ENCODE data around the gene P4HB. TPM values are rescaled to one million over a fixed set of nuclear protein-coding genes. Genes with fewer than 3 reads are reported as not detected.

Gene P4HB
- total RNA-seq, 1 experiment from 2014 or later = 1,635 TPM

DNA sequence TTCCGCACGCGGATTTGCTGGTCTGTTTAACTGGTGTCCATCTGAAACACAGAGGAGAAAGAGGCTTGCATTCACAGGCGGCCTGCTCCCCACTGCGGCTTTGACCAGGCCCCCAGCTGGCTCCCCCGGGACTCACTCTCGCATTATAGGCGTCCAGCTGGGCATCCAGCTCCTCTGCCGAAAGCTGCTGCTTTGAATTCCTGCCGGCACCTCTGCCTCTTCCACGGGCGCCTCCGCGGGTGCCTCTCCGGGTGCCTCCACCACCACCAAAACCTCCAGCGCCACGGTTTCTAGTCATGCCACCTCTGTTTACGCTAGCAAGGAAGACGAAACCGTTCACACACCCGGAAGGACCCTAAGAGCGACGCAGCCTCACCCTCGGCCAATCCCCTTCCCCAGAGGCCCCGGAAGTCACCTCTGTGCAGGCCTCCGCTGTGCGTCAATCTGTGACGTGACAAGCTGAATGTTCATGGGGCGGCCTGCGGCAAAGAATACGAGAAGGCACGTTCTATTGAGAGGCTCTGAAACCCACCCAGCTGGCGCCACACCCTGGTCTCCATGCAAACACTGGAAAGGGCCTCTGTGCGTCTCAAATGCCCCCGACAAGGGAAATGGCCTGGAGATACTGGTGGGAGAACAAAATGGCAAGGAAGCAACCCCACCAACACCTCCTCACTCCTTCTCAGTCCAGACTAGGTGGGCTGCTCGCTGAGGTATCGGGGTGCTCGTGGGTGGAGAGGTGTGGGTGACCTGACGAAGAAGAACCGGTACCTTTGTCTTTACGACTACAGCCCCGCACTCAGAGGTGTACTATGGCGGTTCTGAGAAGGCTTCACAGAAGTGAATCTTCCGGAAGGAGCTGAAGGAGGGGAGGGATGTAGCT, 28.0 kb upstream of the P4HB start:
- no peak overlapping the region for H3K4me3 ChIP-seq
- no peak for DNase-seq (ENCODE audit: low read depth in 1 of 2, low spot score in 2 of 2)
- peaks cover 29% of the 10 kb centered on the region for H3K4me1 ChIP-seq (replicated peaks)
- H3K9me3 ChIP-seq (replicated peaks) = no peaks in the 10 kb centered on the region
- H3K27ac ChIP-seq = no peak overlapping the region
- H3K27me3 ChIP-seq (replicated peaks) = no peaks in the 10 kb centered on the region
- H3K36me3 ChIP-seq = peaks cover 84% of the 10 kb centered on the region

DNA sequence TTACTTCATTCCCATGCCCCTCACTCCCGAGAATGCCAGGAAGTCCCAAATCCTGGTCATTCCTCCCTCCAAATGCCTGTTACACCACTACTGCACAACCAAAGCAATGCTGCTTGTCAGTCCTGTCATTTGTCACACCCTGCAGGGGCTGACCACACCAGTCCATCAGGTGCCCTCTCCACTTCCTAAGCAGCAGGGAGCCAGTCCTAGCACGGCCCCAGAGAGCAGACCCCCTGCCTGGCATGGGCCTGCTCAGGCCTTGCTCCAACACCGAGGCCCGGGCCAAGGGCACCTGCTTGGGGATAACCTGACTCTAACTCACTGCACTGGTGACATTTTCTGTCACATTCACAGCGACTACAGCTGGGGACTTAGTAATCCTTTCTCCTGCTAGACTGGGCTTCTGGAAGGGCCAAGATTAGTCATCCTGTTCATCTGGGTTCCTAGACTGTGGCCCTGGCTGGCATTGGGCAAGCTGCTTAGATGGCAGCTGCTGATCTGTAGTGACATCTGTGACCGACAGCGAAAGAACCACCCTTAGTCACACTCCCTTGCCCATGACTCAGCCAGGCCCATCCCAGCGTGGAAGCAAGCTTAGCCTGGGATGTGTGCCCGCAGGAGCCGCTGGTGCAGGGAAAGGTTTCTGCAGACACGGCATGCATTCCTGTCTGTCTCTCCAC, 25.7 kb upstream of the P4HB start:
- H3K9me3 ChIP-seq (replicated peaks) = no peaks in the 10 kb centered on the region
- H3K4me3 ChIP-seq = no peak overlapping the region
- peaks cover 98% of the 10 kb centered on the region for H3K36me3 ChIP-seq
- DNase-seq (ENCODE audit: low read depth in 1 of 2, low spot score in 2 of 2) = peak in 1 of 2 experiments; percentile 72
- H3K27me3 ChIP-seq (replicated peaks) = no peaks in the 10 kb centered on the region
- H3K4me1 ChIP-seq (replicated peaks) = peaks cover 22% of the 10 kb centered on the region
- no peak overlapping the region for H3K27ac ChIP-seq

DNA sequence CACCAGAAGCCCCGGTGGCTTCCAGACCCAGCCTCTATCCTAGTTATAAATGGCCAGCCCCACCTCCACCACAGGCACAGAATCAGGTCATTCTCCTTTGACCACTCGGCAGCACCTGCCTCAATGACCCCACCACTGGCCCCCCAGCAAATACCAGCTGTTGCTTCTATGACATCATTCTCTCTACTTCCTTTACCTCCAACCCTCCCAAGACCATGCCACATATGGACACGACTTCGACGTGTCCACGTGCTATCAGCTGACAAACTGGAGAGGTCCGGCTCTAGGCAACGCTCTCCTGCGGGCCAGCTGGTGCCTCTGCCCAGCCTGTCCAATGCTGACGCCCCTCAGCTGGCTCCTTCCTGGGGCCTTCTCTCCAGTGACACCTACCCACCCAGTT, 25.1 kb upstream of the P4HB start:
- Histone ChIP-seq H3K4me3 (no peak overlapping the region), H3K27ac (no peak overlapping the region), H3K9me3 (replicated peaks) (no peaks in the 10 kb centered on the region), H3K4me1 (replicated peaks) (peaks cover 20% of the 10 kb centered on the region), H3K36me3 (peaks cover 99% of the 10 kb centered on the region), H3K27me3 (replicated peaks) (no peaks in the 10 kb centered on the region)
- DNase-seq (ENCODE audit: low read depth in 1 of 2, low spot score in 2 of 2) = no peak

DNA sequence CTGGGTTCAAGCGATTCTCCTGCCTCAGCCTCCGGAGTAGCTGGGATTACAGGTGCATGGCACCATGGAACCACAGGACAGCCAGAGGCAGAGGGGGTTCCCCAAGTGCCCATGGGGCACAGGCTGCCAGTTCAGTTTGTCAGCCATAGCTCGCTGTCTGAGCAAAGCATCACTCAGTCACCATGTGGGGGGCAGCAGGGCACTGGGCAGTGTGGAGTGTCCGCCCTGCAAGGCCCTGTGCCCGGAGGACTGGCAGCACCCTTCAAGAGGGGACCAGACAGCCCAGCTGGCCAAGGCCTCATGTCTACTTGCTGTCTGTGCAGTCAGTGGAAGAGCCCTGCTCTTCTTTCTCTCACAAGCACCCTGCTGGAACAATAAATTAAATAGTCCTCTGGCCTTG, 24.6 kb upstream of the P4HB start:
- Histone ChIP-seq H3K27ac (no peak overlapping the region), H3K27me3 (replicated peaks) (no peaks in the 10 kb centered on the region), H3K4me3 (no peak overlapping the region), H3K9me3 (replicated peaks) (no peaks in the 10 kb centered on the region), H3K4me1 (replicated peaks) (peaks cover 15% of the 10 kb centered on the region), H3K36me3 (peaks cover 99% of the 10 kb centered on the region)
- no peak for DNase-seq (ENCODE audit: low read depth in 1 of 2, low spot score in 2 of 2)

DNA sequence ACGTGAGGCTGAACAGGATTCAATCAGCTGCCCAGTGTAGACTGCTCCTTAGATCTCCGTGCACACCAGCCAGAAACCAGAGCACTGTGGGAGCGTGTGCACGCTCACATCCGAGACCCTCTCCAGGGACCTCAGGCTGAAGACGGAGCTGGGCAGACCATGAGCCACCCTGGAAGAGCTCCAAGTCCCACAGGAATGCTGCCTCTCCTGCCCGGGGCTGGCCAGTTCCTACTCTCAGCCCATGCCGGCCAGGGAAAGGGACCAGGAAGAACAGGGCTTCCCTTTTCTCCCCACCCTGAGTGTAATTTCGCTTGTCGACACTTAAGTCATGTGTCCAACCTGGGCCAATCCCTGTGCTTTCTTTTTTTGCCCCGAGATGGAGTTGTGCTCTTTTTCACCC, 24.2 kb upstream of the P4HB start:
- no peak for DNase-seq (ENCODE audit: low read depth in 1 of 2, low spot score in 2 of 2)
- no peaks in the 10 kb centered on the region for H3K27me3 ChIP-seq (replicated peaks)
- peaks cover 99% of the 10 kb centered on the region for H3K36me3 ChIP-seq
- H3K27ac ChIP-seq = no peak overlapping the region
- H3K9me3 ChIP-seq (replicated peaks) = no peaks in the 10 kb centered on the region
- H3K4me3 ChIP-seq = no peak overlapping the region
- H3K4me1 ChIP-seq (replicated peaks) = peaks cover 11% of the 10 kb centered on the region

DNA sequence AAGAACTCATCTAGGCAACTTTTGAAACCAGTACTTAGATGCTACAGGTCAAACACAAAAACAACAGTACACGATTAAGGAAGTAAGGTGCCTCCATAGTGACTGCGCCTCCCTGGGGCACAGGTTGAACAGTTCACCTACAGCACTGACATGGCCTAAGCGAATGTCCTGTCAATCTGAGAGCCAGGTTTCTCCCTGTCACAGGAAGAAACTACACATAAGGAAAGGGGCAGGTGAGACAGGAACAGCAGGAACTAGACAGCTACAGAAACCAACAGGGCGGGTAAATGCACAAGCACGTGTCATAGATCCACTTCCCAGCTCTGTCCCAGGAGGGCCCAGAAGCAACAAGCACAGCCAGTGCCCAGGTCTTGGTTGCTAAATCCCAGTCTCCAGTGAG, 18.8 kb upstream of the P4HB start:
- H3K9me3 ChIP-seq (replicated peaks) = no peaks in the 10 kb centered on the region
- no peaks in the 10 kb centered on the region for H3K4me1 ChIP-seq (replicated peaks)
- H3K27me3 ChIP-seq (replicated peaks) = no peaks in the 10 kb centered on the region
- no peak overlapping the region for H3K27ac ChIP-seq
- H3K36me3 ChIP-seq = peaks cover 68% of the 10 kb centered on the region
- no peak overlapping the region for H3K4me3 ChIP-seq
- DNase-seq (ENCODE audit: low read depth in 1 of 2, low spot score in 2 of 2) = no peak

DNA sequence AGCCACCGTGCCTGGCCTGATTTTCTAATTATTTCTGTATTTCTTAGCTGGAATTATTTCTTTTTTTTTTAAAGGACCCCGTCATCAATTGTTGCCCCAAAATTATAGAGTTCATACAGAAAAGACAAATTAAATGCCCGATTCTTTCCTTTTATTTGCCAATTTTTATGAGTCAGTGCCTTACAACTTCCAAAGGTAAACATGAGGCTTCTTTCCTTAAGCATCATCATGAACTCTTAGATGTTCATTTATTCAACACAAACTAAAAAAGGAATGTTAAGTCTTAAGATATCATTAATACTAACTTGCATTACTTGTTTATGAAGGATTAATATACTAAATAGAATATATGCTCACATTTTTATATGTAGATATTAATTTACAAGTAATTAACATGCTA, 18.0 kb upstream of the P4HB start:
- Histone ChIP-seq H3K27ac (no peak overlapping the region), H3K27me3 (replicated peaks) (no peaks in the 10 kb centered on the region), H3K36me3 (peaks cover 59% of the 10 kb centered on the region), H3K4me3 (no peak overlapping the region), H3K9me3 (replicated peaks) (no peaks in the 10 kb centered on the region), H3K4me1 (replicated peaks) (no peaks in the 10 kb centered on the region)
- no peak for DNase-seq (ENCODE audit: low read depth in 1 of 2, low spot score in 2 of 2)

DNA sequence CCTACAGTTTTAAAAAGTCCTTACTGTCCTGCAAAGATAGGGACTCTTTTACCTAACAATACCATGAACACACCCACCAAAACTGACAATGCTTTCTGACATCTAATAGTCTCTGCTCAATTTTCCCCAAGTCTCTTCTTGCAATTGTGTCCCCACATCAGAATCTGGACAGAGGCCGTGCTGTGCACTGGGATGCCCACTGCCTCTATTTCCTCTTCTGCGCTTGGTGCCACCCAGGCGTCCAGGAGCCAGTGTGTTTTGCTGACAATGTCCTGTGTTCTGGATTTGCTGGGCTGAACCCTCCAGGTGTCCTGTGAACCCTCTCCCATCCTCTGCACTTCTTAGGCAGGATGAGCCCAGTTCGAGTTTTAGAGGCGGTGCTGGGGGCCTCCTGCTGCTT, 17.2 kb upstream of the P4HB start:
- Histone ChIP-seq H3K27me3 (replicated peaks) (no peaks in the 10 kb centered on the region), H3K4me3 (no peak overlapping the region), H3K4me1 (replicated peaks) (no peaks in the 10 kb centered on the region; the same call in 1 of the 2 replicates), H3K36me3 (peaks cover 57% of the 10 kb centered on the region), H3K9me3 (replicated peaks) (no peaks in the 10 kb centered on the region), H3K27ac (no peak overlapping the region)
- no peak for DNase-seq (ENCODE audit: low read depth in 1 of 2, low spot score in 2 of 2)

DNA sequence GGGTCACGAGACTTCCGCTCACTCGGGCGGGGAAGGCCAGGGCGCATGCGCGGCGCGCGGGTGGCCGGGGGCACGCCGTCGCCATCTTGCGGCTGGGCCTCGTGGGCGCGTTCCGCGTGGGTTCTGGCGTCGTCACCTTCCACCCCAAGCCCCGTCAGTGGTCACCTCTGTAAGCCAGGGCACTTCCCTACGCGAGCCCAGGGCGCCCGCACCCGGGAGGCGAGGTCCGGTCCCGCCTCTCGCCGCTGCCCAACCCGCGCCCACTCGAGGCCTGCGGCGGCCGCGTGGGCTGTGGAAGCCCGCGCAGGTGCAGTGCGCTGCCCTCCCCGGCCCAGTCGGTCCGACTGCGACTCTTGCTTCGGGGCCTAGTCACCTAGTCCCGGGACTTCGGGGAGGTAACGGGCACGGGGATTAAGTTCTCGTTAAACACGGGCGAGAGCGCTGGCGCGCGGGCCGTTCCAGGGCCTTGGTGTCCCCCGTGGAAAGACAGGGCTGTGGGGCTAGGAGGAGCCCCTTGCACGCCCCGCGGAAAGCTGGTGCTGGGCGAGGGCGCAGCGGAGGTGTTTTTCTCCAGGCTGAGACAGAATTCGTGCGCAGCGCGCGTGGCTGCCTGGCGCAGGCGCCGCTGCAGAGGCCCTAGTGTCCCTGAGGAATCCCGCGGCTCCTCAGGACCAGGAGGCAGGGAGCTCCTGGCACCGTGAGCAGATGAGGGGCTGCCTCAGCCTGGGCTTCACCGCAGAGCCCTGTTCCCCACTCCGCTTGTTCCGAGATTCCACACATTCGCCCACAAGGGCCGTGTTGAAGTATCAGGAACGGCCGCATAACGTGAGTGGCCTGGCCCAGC, 11.3 kb upstream of the P4HB start:
- peaks cover 57% of the 10 kb centered on the region for H3K36me3 ChIP-seq
- H3K9me3 ChIP-seq (replicated peaks) = no peaks in the 10 kb centered on the region; the same call in 1 of the 2 replicates
- H3K4me3 ChIP-seq = peak overlapping the region; percentile 98
- H3K4me1 ChIP-seq (replicated peaks) = peaks cover 50% of the 10 kb centered on the region
- H3K27me3 ChIP-seq (replicated peaks) = no peaks in the 10 kb centered on the region
- H3K27ac ChIP-seq = peak overlapping the region; percentile 87
- DNase-seq (ENCODE audit: low read depth in 1 of 2, low spot score in 2 of 2) = peak; percentile 88 to 98

DNA sequence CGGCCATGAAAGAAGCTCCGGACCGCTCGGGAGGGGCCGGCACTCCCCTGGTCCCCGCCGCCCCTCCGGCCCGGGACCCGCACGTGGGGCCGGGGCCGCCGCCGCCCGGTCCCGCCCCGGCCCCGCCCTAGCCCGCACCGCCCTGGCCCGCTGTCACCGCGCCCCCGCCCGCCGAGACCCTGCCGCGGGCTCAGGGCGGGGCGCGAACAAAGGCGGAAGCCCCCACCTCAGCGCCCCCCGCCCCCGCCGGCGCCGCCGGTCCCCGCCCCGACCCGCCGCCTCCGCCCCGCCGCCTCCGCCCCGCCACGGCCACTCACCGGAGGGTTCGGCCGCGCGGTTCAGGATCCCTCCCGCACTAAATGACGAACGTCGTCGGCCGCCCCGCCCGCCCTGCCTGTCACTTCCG, 10.6 kb upstream of the P4HB start, which contains the start of gene ARHGDIA:
Gene ARHGDIA (minus strand): TSS at position 357 of the 406 bp plus-strand sequence. CDS start 1,407 bp downstream, outside the sequence.
- peaks cover 50% of the 10 kb centered on the region for H3K4me1 ChIP-seq (replicated peaks)
- H3K27me3 ChIP-seq (replicated peaks) = no peaks in the 10 kb centered on the region
- DNase-seq (ENCODE audit: low read depth in 1 of 2, low spot score in 2 of 2) = no peak
- H3K4me3 ChIP-seq = peak within 1 kb of the TSS; percentile 98
- no peaks in the 10 kb centered on the region; the same call in 1 of the 2 replicates for H3K9me3 ChIP-seq (replicated peaks)
- H3K36me3 ChIP-seq = peaks cover 59% of the 10 kb centered on the region
- peak within 1 kb of the TSS; percentile 93 for H3K27ac ChIP-seq

DNA sequence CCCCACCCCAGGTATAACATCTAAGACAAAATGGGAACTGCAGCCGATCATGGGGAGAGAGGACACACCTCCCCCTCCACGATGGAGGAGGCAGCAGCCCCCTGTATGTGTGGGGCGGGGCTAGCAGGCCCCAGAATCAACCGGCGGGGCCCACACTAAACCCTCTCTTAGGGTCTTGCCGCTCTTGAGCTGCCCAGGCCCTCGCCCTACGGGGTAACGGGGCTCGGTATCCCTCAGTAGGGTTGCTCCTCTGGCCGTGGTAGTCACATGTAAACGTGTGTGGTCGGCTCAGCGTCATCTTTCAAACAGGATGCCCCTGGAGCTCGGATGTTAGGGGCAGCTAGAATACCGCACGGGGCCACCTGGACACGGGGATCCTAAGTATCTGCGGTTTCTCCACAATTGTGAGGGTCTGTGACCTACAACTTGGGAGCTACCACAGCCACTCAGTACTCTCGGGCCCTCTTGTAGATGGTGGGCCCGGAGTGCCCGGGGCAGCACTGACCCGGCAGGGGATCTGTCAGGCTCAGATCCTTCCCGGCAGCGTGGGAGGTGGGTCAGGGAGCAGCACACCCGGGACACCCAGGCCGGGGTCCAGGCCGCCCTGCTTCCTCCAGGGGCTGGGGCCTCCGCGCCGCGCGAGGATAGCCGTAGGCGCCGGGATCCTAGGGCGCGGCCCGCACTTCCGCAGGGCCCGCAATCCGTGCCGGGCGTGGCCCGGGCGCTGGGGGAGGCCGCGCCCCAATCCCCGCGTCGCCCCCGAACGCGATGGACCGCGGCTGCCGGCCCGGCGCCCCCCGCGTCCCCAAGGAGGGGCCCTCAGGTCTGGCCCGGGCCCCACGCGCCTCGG, 10.0 kb upstream of the P4HB start:
- peak overlapping the region; percentile 93 for H3K27ac ChIP-seq
- H3K36me3 ChIP-seq = peaks cover 66% of the 10 kb centered on the region
- H3K9me3 ChIP-seq (replicated peaks) = no peaks in the 10 kb centered on the region; the same call in 1 of the 2 replicates
- peak overlapping the region; percentile 98 for H3K4me3 ChIP-seq
- peak; percentile 76 to 84 for DNase-seq (ENCODE audit: low read depth in 1 of 2, low spot score in 2 of 2)
- H3K27me3 ChIP-seq (replicated peaks) = no peaks in the 10 kb centered on the region
- H3K4me1 ChIP-seq (replicated peaks) = peaks cover 50% of the 10 kb centered on the region

DNA sequence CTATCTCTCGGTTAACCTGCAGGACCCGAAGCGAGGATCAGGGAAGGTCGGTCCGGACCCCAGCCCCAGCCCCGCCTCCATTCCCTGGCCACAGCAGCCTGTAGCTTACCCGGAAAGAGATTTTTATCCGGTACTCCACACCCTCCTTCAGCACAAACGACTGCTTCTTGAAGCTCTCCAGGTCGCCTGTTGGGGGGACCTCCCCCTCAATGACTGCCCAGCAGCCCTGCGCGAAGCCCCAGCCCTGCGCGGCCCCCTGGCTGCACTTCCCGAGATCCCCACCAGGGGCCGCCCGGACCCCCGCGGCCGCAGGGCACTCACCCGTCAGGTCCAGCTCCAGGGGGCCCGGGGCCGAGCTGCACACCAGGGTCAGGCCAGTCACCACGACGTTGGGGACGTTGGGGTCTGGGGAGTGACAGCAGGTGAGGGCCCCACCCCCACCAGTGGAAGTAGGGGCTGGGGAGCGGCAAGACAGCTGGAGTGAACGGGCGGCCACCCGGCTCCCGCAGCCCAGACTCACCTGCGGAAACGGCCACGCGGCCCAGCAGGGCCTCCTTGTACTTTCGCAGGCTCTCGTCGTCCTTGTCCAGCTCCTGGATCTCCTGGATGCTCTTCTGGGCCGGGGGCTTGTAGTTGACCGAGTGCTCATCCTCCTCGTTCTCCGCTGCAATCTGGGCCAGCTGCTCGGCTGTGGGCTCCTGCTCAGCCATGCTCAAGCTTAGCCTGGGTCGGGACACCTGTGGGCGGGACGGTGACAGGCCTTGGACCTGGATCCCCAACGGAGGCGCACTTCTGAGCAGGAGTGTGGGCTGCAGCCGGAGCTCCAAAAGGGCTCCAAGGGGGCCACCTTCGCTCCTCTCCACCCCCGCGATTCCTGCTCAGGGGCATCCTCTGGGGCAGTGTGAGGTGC, 9.1 kb upstream of the P4HB start:
- H3K4me1 ChIP-seq (replicated peaks) = peaks cover 50% of the 10 kb centered on the region
- peaks cover 74% of the 10 kb centered on the region for H3K36me3 ChIP-seq
- H3K4me3 ChIP-seq = peak overlapping the region; percentile 98
- H3K27ac ChIP-seq = peak overlapping the region; percentile 93
- no peaks in the 10 kb centered on the region; the same call in 1 of the 2 replicates for H3K9me3 ChIP-seq (replicated peaks)
- DNase-seq (ENCODE audit: low read depth in 1 of 2, low spot score in 2 of 2) = peak; percentile 70 to 72
- H3K27me3 ChIP-seq (replicated peaks) = no peaks in the 10 kb centered on the region
